Activated naive CD8-positive, alpha-beta T cell treated with anti-CD3 and anti-CD28 coated beads for 36 hours (primary cell): ENCODE data around the gene POLE4. TPM values are rescaled to one million over a fixed set of nuclear protein-coding genes. Genes with fewer than 3 reads are reported as not detected.

Source experiments
- DNase-seq: peaks from one replicate; pipeline ENCODE4 v3.0.0; 2021
- H3K27ac Mint-ChIP-seq: one replicate; pipeline ENCODE4 v1.8.0; 2022; ENCODE audit warnings: mild to moderate bottlenecking, moderate library complexity, mixed read lengths
- H3K27me3 Mint-ChIP-seq: one replicate; pipeline ENCODE4 v1.8.0; 2022; ENCODE audit warnings: mild to moderate bottlenecking, mixed read lengths
- H3K36me3 Mint-ChIP-seq: one replicate; pipeline ENCODE4 v1.8.0; 2021; ENCODE audit warnings: mild to moderate bottlenecking, mixed read lengths
- H3K4me1 Mint-ChIP-seq: one replicate; pipeline ENCODE4 v1.8.0; 2021; ENCODE audit warnings: mixed read lengths
- H3K4me3 Mint-ChIP-seq: one replicate; pipeline ENCODE4 v1.8.0; 2022; ENCODE audit warnings: mild to moderate bottlenecking, moderate library complexity, mixed read lengths
- H3K9me3 Mint-ChIP-seq: one replicate; pipeline ENCODE4 v1.8.0; 2022; ENCODE audit warnings: mixed read lengths
- total RNA-seq, 2 experiments: library from RNA; stranded (reverse); gene quantifications; one replicate each; pipeline ENCODE4 v1.2.3, GENCODE V29; 2021

POLE4 gene
- total RNA-seq, 2 experiments from 2014 or later, result 56.0 to 59.9 TPM

GRCh38 chr2:74930811-74931486 lies 27.5 kb upstream of the POLE4 start:
- H3K36me3 Mint-ChIP-seq, result peaks cover 19% of the 10 kb centered on the region

GRCh38 chr2:74931940-74932339 lies 26.5 kb upstream of the POLE4 start:
- H3K4me1 Mint-ChIP-seq, result no peaks in the 10 kb centered on the region
- no peak overlapping the region for H3K27ac Mint-ChIP-seq
- no peak overlapping the region for H3K4me3 Mint-ChIP-seq
- H3K27me3 Mint-ChIP-seq, result no peaks in the 10 kb centered on the region
- peaks cover 1% of the 10 kb centered on the region for H3K9me3 Mint-ChIP-seq
- DNase-seq, result no peak
- peaks cover 21% of the 10 kb centered on the region for H3K36me3 Mint-ChIP-seq

More at GRCh38 chr2:74930811-74931486, 27.5 kb upstream of the POLE4 start:
- Mint-ChIP-seq H3K9me3 (peaks cover 1% of the 10 kb centered on the region), H3K4me3 (no peak overlapping the region), H3K4me1 (no peaks in the 10 kb centered on the region), H3K27me3 (no peaks in the 10 kb centered on the region), H3K27ac (no peak overlapping the region)
- no peak for DNase-seq

GRCh38 chr2:74935975-74936391 lies 22.5 kb upstream of the POLE4 start:
- Mint-ChIP-seq H3K4me1 (no peaks in the 10 kb centered on the region), H3K36me3 (peaks cover 18% of the 10 kb centered on the region), H3K27ac (no peak overlapping the region), H3K9me3 (peaks cover 1% of the 10 kb centered on the region), H3K27me3 (no peaks in the 10 kb centered on the region), H3K4me3 (no peak overlapping the region)
- DNase-seq, result no peak

GRCh38 chr2:74937221-74937880 lies 21.1 kb upstream of the POLE4 start:
- DNase-seq, result no peak
- no peaks in the 10 kb centered on the region for H3K27me3 Mint-ChIP-seq
- no peak overlapping the region for H3K4me3 Mint-ChIP-seq
- peaks cover 1% of the 10 kb centered on the region for H3K9me3 Mint-ChIP-seq
- H3K27ac Mint-ChIP-seq, result no peak overlapping the region
- no peaks in the 10 kb centered on the region for H3K4me1 Mint-ChIP-seq
- H3K36me3 Mint-ChIP-seq, result peaks cover 14% of the 10 kb centered on the region

GRCh38 chr2:74938264-74938663 lies 20.2 kb upstream of the POLE4 start:
- Mint-ChIP-seq H3K36me3 (peaks cover 9% of the 10 kb centered on the region), H3K4me3 (no peak overlapping the region), H3K27me3 (no peaks in the 10 kb centered on the region), H3K9me3 (no peaks in the 10 kb centered on the region), H3K4me1 (no peaks in the 10 kb centered on the region), H3K27ac (no peak overlapping the region)
- no peak for DNase-seq

GRCh38 chr2:74939919-74940812 lies 18.3 kb upstream of the POLE4 start:
- H3K4me3 Mint-ChIP-seq, result no peak overlapping the region
- peaks cover 9% of the 10 kb centered on the region for H3K36me3 Mint-ChIP-seq
- H3K27ac Mint-ChIP-seq, result no peak overlapping the region
- no peaks in the 10 kb centered on the region for H3K9me3 Mint-ChIP-seq
- no peak for DNase-seq
- H3K4me1 Mint-ChIP-seq, result peaks cover 5% of the 10 kb centered on the region
- H3K27me3 Mint-ChIP-seq, result peaks cover 3% of the 10 kb centered on the region

- no peak overlapping the region for H3K4me3 Mint-ChIP-seq
- peaks cover 3% of the 10 kb centered on the region for H3K27me3 Mint-ChIP-seq
- DNase-seq, result no peak
- peaks cover 9% of the 10 kb centered on the region for H3K36me3 Mint-ChIP-seq
- no peak overlapping the region for H3K27ac Mint-ChIP-seq
- no peaks in the 10 kb centered on the region for H3K9me3 Mint-ChIP-seq
- peaks cover 12% of the 10 kb centered on the region for H3K4me1 Mint-ChIP-seq
Observed at GRCh38 chr2:74941284-74941683, 17.2 kb upstream of the POLE4 start.

GRCh38 chr2:74942263-74942662 lies 16.2 kb upstream of the POLE4 start:
- Mint-ChIP-seq H3K9me3 (no peaks in the 10 kb centered on the region), H3K4me1 (peaks cover 12% of the 10 kb centered on the region), H3K36me3 (peaks cover 6% of the 10 kb centered on the region), H3K4me3 (no peak overlapping the region), H3K27ac (no peak overlapping the region), H3K27me3 (peaks cover 3% of the 10 kb centered on the region)
- no peak for DNase-seq

- H3K27ac Mint-ChIP-seq, result no peak overlapping the region
Observed at GRCh38 chr2:74944987-74945787, 13.3 kb upstream of the POLE4 start.

GRCh38 chr2:74945788-74946331 lies 12.6 kb upstream of the POLE4 start:
- Mint-ChIP-seq H3K4me1 (peaks cover 12% of the 10 kb centered on the region), H3K27me3 (peaks cover 3% of the 10 kb centered on the region), H3K36me3 (peaks cover 22% of the 10 kb centered on the region), H3K27ac (no peak overlapping the region), H3K9me3 (peaks cover 14% of the 10 kb centered on the region), H3K4me3 (no peak overlapping the region)
- no peak for DNase-seq

More at GRCh38 chr2:74944987-74945787, 13.3 kb upstream of the POLE4 start:
- peaks cover 12% of the 10 kb centered on the region for H3K4me1 Mint-ChIP-seq
- peaks cover 11% of the 10 kb centered on the region for H3K9me3 Mint-ChIP-seq
- DNase-seq, result no peak
- peaks cover 17% of the 10 kb centered on the region for H3K36me3 Mint-ChIP-seq
- H3K27me3 Mint-ChIP-seq, result peaks cover 3% of the 10 kb centered on the region
- H3K4me3 Mint-ChIP-seq, result no peak overlapping the region

- H3K4me1 Mint-ChIP-seq, result peaks cover 12% of the 10 kb centered on the region
- peaks cover 39% of the 10 kb centered on the region for H3K36me3 Mint-ChIP-seq
- DNase-seq, result no peak
- peaks cover 3% of the 10 kb centered on the region for H3K27me3 Mint-ChIP-seq
- H3K27ac Mint-ChIP-seq, result no peak overlapping the region
- no peak overlapping the region for H3K4me3 Mint-ChIP-seq
- H3K9me3 Mint-ChIP-seq, result peaks cover 24% of the 10 kb centered on the region
Observed at GRCh38 chr2:74947703-74948102, 10.7 kb upstream of the POLE4 start.

- no peak for DNase-seq
- no peak overlapping the region for H3K4me3 Mint-ChIP-seq
- peaks cover 29% of the 10 kb centered on the region for H3K9me3 Mint-ChIP-seq
- peaks cover 47% of the 10 kb centered on the region for H3K36me3 Mint-ChIP-seq
- peaks cover 3% of the 10 kb centered on the region for H3K27me3 Mint-ChIP-seq
- no peak overlapping the region for H3K27ac Mint-ChIP-seq
- H3K4me1 Mint-ChIP-seq, result peaks cover 12% of the 10 kb centered on the region
Observed at GRCh38 chr2:74948779-74949178, 9.7 kb upstream of the POLE4 start.

- Mint-ChIP-seq H3K27me3 (no peaks in the 10 kb centered on the region), H3K27ac (no peak overlapping the region), H3K4me1 (peaks cover 14% of the 10 kb centered on the region), H3K4me3 (no peak overlapping the region), H3K9me3 (peaks cover 38% of the 10 kb centered on the region), H3K36me3 (peaks cover 69% of the 10 kb centered on the region)
- DNase-seq, result no peak
Observed at GRCh38 chr2:74951211-74951754, 7.2 kb upstream of the POLE4 start.

- H3K4me3 Mint-ChIP-seq, result no peak overlapping the region
- H3K27ac Mint-ChIP-seq, result no peak overlapping the region
- DNase-seq, result no peak
- peaks cover 19% of the 10 kb centered on the region for H3K4me1 Mint-ChIP-seq
- peaks cover 74% of the 10 kb centered on the region for H3K36me3 Mint-ChIP-seq
- no peaks in the 10 kb centered on the region for H3K27me3 Mint-ChIP-seq
- H3K9me3 Mint-ChIP-seq, result peaks cover 38% of the 10 kb centered on the region
Observed at GRCh38 chr2:74952575-74952974, 5.9 kb upstream of the POLE4 start.
